ENCODE data around the gene GRIN3B. TPM values are rescaled to one million over a fixed set of nuclear protein-coding genes. Genes with fewer than 3 reads are reported as not detected.

Gene GRIN3B
- total and polyA plus RNA-seq, 2 of the 4 experiments (the other 2 are of a cell fraction): under 0.01 to 0.91 TPM

- Histone ChIP-seq H3K18ac (ENCODE audit: low read depth, low read length) (no peak overlapping the region), H2AFZ (replicated peaks; ENCODE audit: low read length, poor library complexity) (no peak overlapping the region), H3K4me3 (ENCODE audit: insufficient read depth, low read depth, low read length) (no peak overlapping the region), H3K56ac (ENCODE audit: extremely low read depth, insufficient read depth, low read length) (no peak overlapping the region), H2AK5ac (ENCODE audit: low read depth, low read length) (no peak overlapping the region), H3K9me3 (ENCODE audit: control insufficient read depth, insufficient read depth, low read length) (no peaks in the 10 kb centered on the region), H2BK5ac (ENCODE audit: low read depth, low read length, poor library complexity, severe bottlenecking) (no peak overlapping the region), H3K4me2 (ENCODE audit: low read depth, low read length) (no peak overlapping the region), H2BK20ac (ENCODE audit: low read depth, low read length) (no peak overlapping the region), H3K27me3 (ENCODE audit: control insufficient read depth, insufficient read depth, low read length) (no peaks in the 10 kb centered on the region), H3K79me1 (ENCODE audit: low read depth in 1 of 2, low read length in 2 of 2) (peaks cover 11 to 43% of the 10 kb centered on the region in 2 experiments; a peak in 3 of 4 replicates), H4K91ac (ENCODE audit: insufficient read depth, low read depth, low read length) (no peak overlapping the region), H3K14ac (replicated peaks; ENCODE audit: low read depth, low read length) (no peak overlapping the region), H3K27ac (ENCODE audit: insufficient read depth, low read length) (no peak overlapping the region), H3K9me1 (ENCODE audit: insufficient read depth, low read length) (no peaks in the 10 kb centered on the region), H3K36me3 (ENCODE audit: control insufficient read depth, insufficient read depth, low read length) (peaks cover 52% of the 10 kb centered on the region), H3K4ac (ENCODE audit: low read depth, low read length) (no peak overlapping the region), H2AK9ac (replicated peaks; ENCODE audit: low read depth, low read length, poor library complexity) (no peak overlapping the region), H3K4me1 (ENCODE audit: control insufficient read depth, insufficient read depth, low read length) (peaks cover 5% of the 10 kb centered on the region; the same call in 1 of the 2 replicates), H4K8ac (ENCODE audit: low read depth in 2 of 2, low read length in 2 of 2) (no peak overlapping the region), H3K9ac (ENCODE audit: low read depth, low read length) (no peak overlapping the region), H3K23ac (ENCODE audit: low read depth, low read length) (no peak overlapping the region), H4K5ac (ENCODE audit: low read depth, low read length) (no peak overlapping the region), H2BK15ac (ENCODE audit: low read depth, low read length) (no peak overlapping the region), H4K20me1 (ENCODE audit: insufficient read depth, low read length) (peaks cover 73% of the 10 kb centered on the region), H2BK120ac (ENCODE audit: low read depth, low read length) (no peak overlapping the region)
- dilution Hi-C loops (cut with HindIII; ENCODE audit: low sequenced_read_pairs, unreplicated experiment): no loop called here
- ChIA-PET POLR2A (ENCODE audit: unreplicated experiment) (no interaction called here), CTCF (no interaction called here)
- in situ Hi-C loops (cut with MboI; ENCODE audit: low sequenced_read_pairs): no loop called here
- intact Hi-C loops (cut with micrococcal nuclease): no loop called here
- BruUV-seq (replicated peaks): no TSS peak
- no peak for ATAC-seq (ENCODE audit: low read depth)
- WGBS, 2 experiments (ENCODE audit: extremely low coverage in 2 of 2, insufficient read length in 1 of 2): 92% methylated on average over 17 of the region's 29 CpGs; no CpG with 5 or more reads in 1 of the 2 experiments
- TF ChIP-seq POLR2A (IDR thresholded peaks at IDR 0.05; ENCODE audit: low read depth, low read length): 0 out of 2 replicates have a peak, but pooled peaks have one; percentile 11
- TF ChIP-seq CTCF (conservative IDR thresholded peaks at IDR 0.05; ENCODE audit: low read depth, low read length): 0 out of 2 replicates have a peak, but pooled peaks have one; percentile 12
- TF ChIP-seq CEBPB (IDR thresholded peaks at IDR 0.05; ENCODE audit: low read depth, low read length): no peak
- no peak for DNase-seq
These were observed 35.9 kb downstream of the GRIN3B start for GRCh38 chr19:1035998-1036621.

Data from IMR-90 (cell line).